ENCODE data around the gene GSC2. TPM values are rescaled to one million over a fixed set of nuclear protein-coding genes. Genes with fewer than 3 reads are reported as not detected.

The GSC2 gene
- total and polyA plus RNA-seq, 9 of the 15 experiments (the other 6 are each of a cell fraction or from before 2014, with no cell fraction given) = not detected

GRCh38 chr22:19121631-19122142 is 28.4 kb downstream of the GSC2 start (continued):
- TF ChIP-seq HMGXB4 (CRISPR knock-in tag; IDR thresholded peaks at IDR 0.05) (peak; percentile 77; the same call in 1 of the 2 replicates), TAF9B (IDR thresholded peaks at IDR 0.05; ENCODE audit: partially characterized antibody) (no peak), TCFL5 (CRISPR knock-in tag; conservative IDR thresholded peaks at IDR 0.05) (no peak), NR4A1 (CRISPR knock-in tag; IDR thresholded peaks at IDR 0.05) (peak; percentile 43; the same call in 1 of the 2 replicates), NR4A1 (tag; IDR thresholded peaks at IDR 0.05) (no peak; the same call in 1 of the 2 replicates), ZC3H4 (CRISPR knock-in tag; IDR thresholded peaks at IDR 0.05; ENCODE audit: borderline replicate concordance) (no peak), ZNF24 (IDR thresholded peaks at IDR 0.05) (peak; percentile 50), ZBTB17 (CRISPR knock-in tag; IDR thresholded peaks at IDR 0.05) (no peak), HINFP (tag; conservative IDR thresholded peaks at IDR 0.05; ENCODE audit: low read depth) (no peak), TSC22D4 (tag; IDR thresholded peaks at IDR 0.05) (no peak), FOXM1 (IDR thresholded peaks at IDR 0.05; ENCODE audit: low read depth) (no peak), FOXM1 (CRISPR knock-in tag; IDR thresholded peaks at IDR 0.05; ENCODE audit: low read depth) (no peak), FOXO4 (CRISPR knock-in tag; IDR thresholded peaks at IDR 0.05) (0 out of 2 replicates have a peak, but pooled peaks have one; percentile 59), GABPA (tag; conservative IDR thresholded peaks at IDR 0.05; ENCODE audit: low read depth) (no peak), TAF1 (IDR thresholded peaks at IDR 0.05; ENCODE audit: control insufficient read depth, extremely low read depth, insufficient read depth, low read length, severe bottlenecking) (peak; percentile 36), CREB1 (IDR thresholded peaks at IDR 0.05) (no peak), CREB1 (CRISPR knock-in tag; IDR thresholded peaks at IDR 0.05) (no peak), ATF1 (CRISPR knock-in tag; IDR thresholded peaks at IDR 0.05) (no peak), ATF1 (tag; IDR thresholded peaks at IDR 0.05) (no peak), MBD1 (CRISPR knock-in tag; IDR thresholded peaks at IDR 0.05) (no peak), GTF2B (IDR thresholded peaks at IDR 0.05; ENCODE audit: extremely low read depth, insufficient read length) (no peak), ZNF175 (CRISPR knock-in tag; IDR thresholded peaks at IDR 0.05; ENCODE audit: low read depth) (0 out of 2 replicates have a peak, but pooled peaks have one; percentile 33), TEAD2 (tag; IDR thresholded peaks at IDR 0.05) (no peak)

Data from K562 (cell line).